Progenitor cell of endocrine pancreas (in vitro differentiated cells): ENCODE measurements around the gene KLF11. TPM values are rescaled to one million over a fixed set of nuclear protein-coding genes. Genes with fewer than 3 reads are reported as not detected.

Source experiments
- DNase-seq: peaks from one replicate; pipeline ENCODE4 v3.0.0; 2021; ENCODE audit warnings: low spot score; ENCODE audit not compliant: unreplicated experiment
- H3K27ac Mint-ChIP-seq: 2 replicates; pipeline ENCODE4 v1.8.0; 2021; ENCODE audit warnings: mild to moderate bottlenecking, moderate library complexity, mixed read lengths
- H3K27me3 Mint-ChIP-seq: 2 replicates; pipeline ENCODE4 v1.8.0; 2021; ENCODE audit warnings: mixed read lengths
- H3K36me3 Mint-ChIP-seq: 2 replicates; pipeline ENCODE4 v1.8.0; 2022; ENCODE audit warnings: mixed read lengths; ENCODE audit not compliant: insufficient read depth
- H3K4me1 Mint-ChIP-seq: 2 replicates; pipeline ENCODE4 v1.8.0; 2021; ENCODE audit warnings: low read depth, mixed read lengths
- H3K4me3 Mint-ChIP-seq: 2 replicates; pipeline ENCODE4 v1.8.0; 2021; ENCODE audit warnings: low read depth, mild to moderate bottlenecking, moderate library complexity, mixed read lengths
- H3K9me3 Mint-ChIP-seq: 2 replicates; pipeline ENCODE4 v1.8.0; 2021; ENCODE audit warnings: low read depth, mixed read lengths
- total RNA-seq: library from RNA; stranded (reverse); gene quantifications from 2 replicates; pipeline ENCODE4 v1.2.1, GENCODE V29; 2021
- TF ChIP-seq, protein P1 (sequence below): fragments of 200-600 bp; sonication (generic); IDR thresholded peaks from one replicate; pipeline ENCODE4 v1.5.0; 2021; ENCODE audit warnings: antibody characterized with exemption, mild to moderate bottlenecking; ENCODE audit not compliant: unreplicated experiment

Gene KLF11
- total RNA-seq, 1 donor from 2014 or later: 3.5 TPM

- Mint-ChIP-seq H3K27ac (no peak overlapping the region), H3K27me3 (peaks cover 58% of the 10 kb centered on the region), H3K4me1 (peaks cover 19% of the 10 kb centered on the region), H3K9me3 (no peaks in the 10 kb centered on the region), H3K36me3 (no peaks in the 10 kb centered on the region), H3K4me3 (peak overlapping the region; percentile 77)
- DNase-seq: peak; percentile 31
- TF ChIP-seq, protein P1, sequence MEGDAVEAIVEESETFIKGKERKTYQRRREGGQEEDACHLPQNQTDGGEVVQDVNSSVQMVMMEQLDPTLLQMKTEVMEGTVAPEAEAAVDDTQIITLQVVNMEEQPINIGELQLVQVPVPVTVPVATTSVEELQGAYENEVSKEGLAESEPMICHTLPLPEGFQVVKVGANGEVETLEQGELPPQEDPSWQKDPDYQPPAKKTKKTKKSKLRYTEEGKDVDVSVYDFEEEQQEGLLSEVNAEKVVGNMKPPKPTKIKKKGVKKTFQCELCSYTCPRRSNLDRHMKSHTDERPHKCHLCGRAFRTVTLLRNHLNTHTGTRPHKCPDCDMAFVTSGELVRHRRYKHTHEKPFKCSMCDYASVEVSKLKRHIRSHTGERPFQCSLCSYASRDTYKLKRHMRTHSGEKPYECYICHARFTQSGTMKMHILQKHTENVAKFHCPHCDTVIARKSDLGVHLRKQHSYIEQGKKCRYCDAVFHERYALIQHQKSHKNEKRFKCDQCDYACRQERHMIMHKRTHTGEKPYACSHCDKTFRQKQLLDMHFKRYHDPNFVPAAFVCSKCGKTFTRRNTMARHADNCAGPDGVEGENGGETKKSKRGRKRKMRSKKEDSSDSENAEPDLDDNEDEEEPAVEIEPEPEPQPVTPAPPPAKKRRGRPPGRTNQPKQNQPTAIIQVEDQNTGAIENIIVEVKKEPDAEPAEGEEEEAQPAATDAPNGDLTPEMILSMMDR: no peak
Measured at GRCh38 chr2:10079266-10079869, 36.0 kb downstream of the KLF11 start.

DNA sequence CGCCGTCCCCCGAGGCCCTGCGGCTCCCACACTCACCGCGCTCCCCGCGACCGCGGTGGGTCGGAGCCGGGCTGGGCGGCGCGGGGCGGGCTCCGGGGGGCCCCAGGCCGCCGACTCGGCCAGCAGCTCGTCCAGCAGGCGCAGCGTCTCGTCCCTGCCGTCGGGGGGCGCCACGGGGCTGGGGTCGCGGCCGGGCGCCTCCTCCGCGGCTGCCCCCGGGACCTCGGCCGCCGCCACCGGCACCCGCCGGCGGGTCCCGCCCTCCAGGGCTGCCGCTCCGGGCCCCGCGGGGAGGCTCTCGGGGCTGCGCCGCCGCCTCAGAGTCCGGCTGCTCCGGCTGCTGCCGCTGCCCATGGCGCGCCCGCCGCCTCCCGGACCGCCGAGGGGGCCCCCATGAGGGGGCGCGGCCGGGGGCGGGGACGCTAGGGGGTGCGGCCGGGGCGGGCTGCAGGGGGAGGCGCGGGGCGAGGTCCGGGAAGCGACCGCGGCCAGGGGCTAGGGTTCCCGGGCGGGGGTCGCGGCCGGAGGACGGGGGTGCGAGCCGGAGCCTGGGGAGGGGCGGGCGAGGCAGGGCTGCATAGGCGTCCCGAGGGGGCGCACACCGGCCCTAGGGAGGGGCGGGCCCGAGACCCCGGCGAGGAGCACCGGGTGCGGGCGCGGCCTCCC lies 36.7 kb downstream of the KLF11 start, which contains the start of gene CYS1:
TSS of gene CYS1 (minus strand) at position 542 of the 666 bp plus-strand sequence. CDS start at position 354, 188 bp downstream.
- H3K27me3 Mint-ChIP-seq: peaks cover 52% of the 10 kb centered on the region
- H3K9me3 Mint-ChIP-seq: no peaks in the 10 kb centered on the region
- H3K27ac Mint-ChIP-seq: no peak within 1 kb of the TSS
- TF ChIP-seq, protein P1: peak; percentile 37
- no peaks in the 10 kb centered on the region for H3K36me3 Mint-ChIP-seq
- peaks cover 23% of the 10 kb centered on the region for H3K4me1 Mint-ChIP-seq
- peak within 1 kb of the TSS; percentile 77 for H3K4me3 Mint-ChIP-seq
- DNase-seq: peak; percentile 37

- Mint-ChIP-seq H3K9me3 (no peaks in the 10 kb centered on the region), H3K4me1 (peaks cover 31% of the 10 kb centered on the region), H3K4me3 (peak overlapping the region; percentile 23), H3K27ac (no peak overlapping the region), H3K36me3 (no peaks in the 10 kb centered on the region), H3K27me3 (peaks cover 45% of the 10 kb centered on the region)
- no peak for DNase-seq
- TF ChIP-seq, protein P1: no peak
Measured at GRCh38 chr2:10080536-10081304, 37.4 kb downstream of the KLF11 start.

DNA sequence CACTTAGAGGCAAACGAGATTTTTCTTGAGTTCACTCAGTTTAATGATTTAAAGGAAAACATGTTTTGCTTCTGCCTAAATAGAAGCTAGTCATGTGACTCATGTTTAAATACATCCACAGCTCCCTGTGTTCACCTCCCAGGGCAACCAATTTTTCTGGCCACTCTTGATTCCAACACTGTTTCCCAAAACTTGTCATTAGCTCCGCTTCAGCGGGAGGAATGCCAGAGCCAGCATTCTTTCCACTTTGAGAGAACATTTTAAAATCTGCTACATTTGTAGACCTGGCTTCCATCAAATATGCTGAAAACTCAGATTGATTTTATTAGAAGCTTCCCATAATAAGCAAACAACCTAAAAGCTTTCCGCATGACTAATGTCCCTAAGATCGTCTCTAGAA lies 39.7 kb downstream of the KLF11 start:
- no peak overlapping the region for H3K4me3 Mint-ChIP-seq
- H3K36me3 Mint-ChIP-seq: no peaks in the 10 kb centered on the region
- no peaks in the 10 kb centered on the region for H3K9me3 Mint-ChIP-seq
- H3K27ac Mint-ChIP-seq: peak overlapping the region; percentile 63
- no peak for DNase-seq
- TF ChIP-seq, protein P1: no peak
- peaks cover 40% of the 10 kb centered on the region for H3K4me1 Mint-ChIP-seq
- H3K27me3 Mint-ChIP-seq: peaks cover 24% of the 10 kb centered on the region

DNA sequence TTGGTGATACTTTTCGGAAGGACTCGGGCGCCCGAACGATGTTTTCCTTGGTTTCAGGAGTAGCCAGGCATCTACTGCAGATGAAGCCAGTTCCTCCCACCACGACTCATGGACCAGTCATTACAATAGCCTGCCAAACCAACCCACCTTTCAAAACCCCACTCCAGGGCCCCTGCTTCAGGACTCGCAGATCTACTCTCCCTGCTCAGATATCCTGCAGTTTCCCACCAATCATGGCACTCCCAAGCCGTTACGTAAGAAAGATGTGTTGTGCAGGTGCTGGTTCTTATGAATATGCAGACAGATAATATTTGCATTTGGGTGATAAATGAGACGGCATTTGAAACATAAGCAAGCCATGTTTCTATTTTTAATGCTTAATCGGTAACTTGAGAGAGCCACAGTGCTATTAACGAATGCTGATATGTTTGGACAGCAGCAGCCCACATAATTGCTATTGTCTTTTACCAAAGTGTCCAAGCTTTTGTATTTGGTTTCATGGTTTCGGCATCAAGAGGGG lies 40.4 kb downstream of the KLF11 start:
- Mint-ChIP-seq H3K27ac (no peak overlapping the region), H3K4me3 (no peak overlapping the region), H3K4me1 (peaks cover 40% of the 10 kb centered on the region), H3K9me3 (no peaks in the 10 kb centered on the region), H3K36me3 (no peaks in the 10 kb centered on the region), H3K27me3 (peaks cover 17% of the 10 kb centered on the region)
- TF ChIP-seq, protein P1: no peak
- DNase-seq: no peak
